ENCODE data around the gene OR5D18.
"Not testable (repeated sequence)": the region's sequence is repeated elsewhere in the genome, so short reads cannot be mapped to it uniquely, and the experiment has no call there.

Gene OR5D18

DNA sequence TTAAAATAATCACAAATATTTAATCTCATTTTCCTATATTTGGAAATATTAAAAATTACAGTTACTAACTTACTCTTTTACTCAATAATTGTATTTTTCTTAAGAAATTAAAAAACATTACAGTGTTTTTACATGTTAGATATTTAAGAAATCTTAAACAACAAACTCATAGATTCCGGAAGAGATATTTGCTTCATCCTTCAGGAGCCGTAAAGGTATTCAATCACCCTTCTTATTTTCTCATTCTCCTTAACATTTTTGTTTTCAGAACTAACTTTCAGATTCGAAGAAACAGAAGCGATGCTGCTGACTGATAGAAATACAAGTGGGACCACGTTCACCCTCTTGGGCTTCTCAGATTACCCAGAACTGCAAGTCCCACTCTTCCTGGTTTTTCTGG is at the start of gene OR5D18:
OR5D18 (plus strand) TSS at position 301 of the 400 bp plus-strand sequence; CDS start at position 301, 0 bp downstream.
- DNase-seq (ENCODE audit: low read depth) = no peak

DNA sequence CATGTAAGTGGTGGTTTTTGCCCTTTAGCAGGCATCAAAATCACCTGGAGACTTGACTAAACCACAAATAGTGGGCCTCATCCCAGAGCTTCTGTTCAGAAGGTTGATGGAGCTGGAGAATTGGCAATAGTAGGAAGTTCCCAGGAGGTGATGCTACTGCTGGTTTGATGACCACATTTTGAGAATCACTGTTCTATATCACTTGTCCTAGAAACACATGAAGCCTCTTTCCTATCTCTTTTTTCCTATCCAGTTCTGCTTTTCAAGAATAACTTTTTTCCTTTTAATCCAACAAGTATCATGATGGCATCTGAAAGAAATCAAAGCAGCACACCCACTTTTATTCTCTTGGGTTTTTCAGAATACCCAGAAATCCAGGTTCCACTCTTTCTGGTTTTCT is 46.3 kb upstream of the OR5D18 start, which contains the start of gene OR5D13:
OR5D13 (plus strand) TSS at position 301 of the 400 bp plus-strand sequence; CDS start at position 301, 0 bp downstream.
- no peak for DNase-seq (ENCODE audit: low read depth)

DNA sequence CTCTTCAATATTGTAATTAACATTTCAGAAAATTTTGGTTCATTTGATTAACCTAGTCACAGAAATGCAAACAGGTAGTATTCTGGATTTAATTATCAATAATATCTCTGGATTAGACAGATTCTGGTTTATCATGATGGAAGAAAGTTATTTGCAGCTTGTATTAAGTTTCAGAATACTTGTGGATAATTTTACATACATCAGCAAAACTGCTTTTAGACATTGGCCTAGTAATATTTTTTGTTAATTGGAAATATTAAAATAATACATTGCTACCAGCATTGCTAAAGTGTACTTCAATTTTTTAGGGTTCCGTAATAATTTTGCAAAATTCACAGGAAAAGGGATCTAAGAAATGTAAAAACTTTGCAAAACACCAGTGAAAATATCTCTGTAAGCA is 27.8 kb upstream of the OR5D18 start:
- DNase-seq (ENCODE audit: low read depth) = no peak

DNA sequence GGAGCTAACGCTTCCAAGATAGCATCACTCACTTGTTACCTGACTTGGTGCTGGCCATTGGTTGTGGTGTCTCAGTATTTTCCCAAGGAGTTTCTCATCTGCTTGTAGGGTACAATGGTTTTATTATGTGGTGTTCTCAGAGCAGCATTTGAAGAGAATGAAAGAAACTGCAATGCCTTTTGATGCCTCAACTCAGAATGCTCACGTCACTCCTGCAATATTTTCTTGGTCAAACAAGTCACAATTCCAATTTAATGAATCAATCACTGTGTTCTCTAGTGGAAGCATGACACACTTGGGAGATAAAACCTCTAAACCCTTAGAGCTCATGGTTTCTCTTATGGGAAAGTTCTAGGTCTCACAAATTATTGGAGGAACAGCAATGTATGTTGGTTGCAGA is 26.1 kb upstream of the OR5D18 start:
- DNase-seq (ENCODE audit: low read depth) = no peak

DNA sequence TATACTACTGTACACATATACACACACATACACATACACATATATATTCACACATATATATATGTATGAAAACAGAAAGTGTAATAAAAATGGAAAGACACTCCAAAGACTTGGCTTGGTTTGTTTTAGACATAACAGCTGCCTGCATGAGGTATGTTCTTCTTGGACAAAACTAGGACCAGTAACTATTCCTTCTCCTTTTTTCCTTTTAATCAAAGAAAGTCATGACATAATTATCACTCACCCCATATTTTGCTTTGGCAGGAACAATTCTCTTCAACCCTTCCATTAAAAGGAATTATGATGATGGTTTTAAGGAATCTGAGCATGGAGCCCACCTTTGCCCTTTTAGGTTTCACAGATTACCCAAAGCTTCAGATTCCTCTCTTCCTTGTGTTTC is 24.2 kb upstream of the OR5D18 start, which contains the start of gene OR5D14:
OR5D14 (plus strand) TSS at position 301 of the 400 bp plus-strand sequence; CDS start at position 301, 0 bp downstream.
- DNase-seq (ENCODE audit: low read depth) = no peak

DNA sequence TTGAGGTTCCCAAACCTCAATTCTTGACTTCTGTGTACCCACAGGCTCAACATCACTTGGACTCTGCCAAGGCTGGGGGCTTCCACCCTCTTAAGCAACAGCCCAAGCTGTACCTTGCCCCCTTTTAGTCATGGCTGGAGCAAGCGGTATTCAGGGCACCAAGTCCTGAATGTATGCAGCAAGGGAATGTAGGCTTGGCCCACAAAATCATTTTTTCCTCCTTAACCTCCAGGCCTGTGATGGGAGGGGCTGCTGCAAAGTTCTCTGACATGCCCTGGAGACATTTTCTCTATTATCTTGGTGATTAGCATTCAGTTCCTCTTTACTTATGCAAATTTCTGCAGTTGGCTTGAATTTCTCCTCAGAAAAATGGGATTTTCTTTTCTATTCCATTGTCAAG is 13.2 kb upstream of the OR5D18 start:
- no peak for DNase-seq (ENCODE audit: low read depth)

DNA sequence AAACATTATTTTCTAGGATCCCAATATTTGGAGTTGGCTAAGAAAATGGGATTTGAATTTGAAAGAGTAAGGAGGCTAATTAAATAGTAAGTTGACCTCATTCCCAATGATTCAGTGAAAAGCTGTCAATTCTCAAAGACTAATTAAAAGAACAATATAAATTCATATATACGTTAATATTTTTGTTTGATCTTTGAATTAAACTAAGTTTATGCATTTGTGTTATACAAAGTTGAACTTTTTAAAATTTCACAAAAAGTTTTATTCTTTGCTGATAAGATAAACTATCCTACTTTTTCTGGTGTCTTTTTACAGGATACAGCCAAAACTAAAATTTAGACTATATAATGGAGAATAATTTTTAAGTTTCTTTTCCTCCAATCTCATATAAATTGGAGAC is 8.4 kb upstream of the OR5D18 start, which contains the start of gene OR5L1:
OR5L1 (plus strand) TSS at position 301 of the 400 bp plus-strand sequence. CDS start 100 bp downstream, outside the sequence.
- DNase-seq (ENCODE audit: low read depth) = no peak

DNA sequence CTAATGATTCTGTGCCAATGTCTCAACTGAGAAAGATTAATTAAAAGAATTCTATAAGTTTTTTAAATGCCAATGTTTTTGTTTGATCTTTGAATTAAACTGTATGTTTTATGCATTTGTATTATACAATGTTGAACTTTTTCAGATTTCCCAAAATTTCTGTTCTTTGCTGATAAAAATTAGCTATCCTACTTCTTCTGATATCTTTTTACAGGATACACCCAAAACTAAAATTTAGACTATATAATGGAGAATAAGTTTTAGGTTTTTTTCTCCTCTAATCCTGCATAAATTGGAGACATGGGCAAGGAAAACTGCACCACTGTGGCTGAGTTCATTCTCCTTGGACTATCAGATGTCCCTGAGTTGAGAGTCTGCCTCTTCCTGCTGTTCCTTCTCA is 7.5 kb downstream of the OR5D18 start, which contains the start of gene OR5L2:
OR5L2 (plus strand) TSS at position 301 of the 400 bp plus-strand sequence; CDS start at position 301, 0 bp downstream.
- DNase-seq (ENCODE audit: low read depth) = no peak

DNA sequence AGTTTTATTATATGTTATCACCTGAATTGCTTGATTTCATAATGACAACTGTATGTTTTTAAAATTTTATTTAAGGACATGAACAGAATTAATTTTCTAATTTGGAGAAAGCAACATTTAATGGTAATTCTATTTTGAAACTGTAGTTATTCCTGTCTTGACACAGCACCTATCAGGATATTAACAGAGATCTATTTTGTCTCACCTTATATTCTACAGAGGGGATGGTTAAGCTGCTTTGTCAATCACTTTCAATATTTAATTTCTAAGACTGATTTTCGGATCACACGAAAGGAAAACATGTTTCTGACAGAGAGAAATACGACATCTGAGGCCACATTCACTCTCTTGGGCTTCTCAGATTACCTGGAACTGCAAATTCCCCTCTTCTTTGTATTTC is 19.0 kb downstream of the OR5D18 start, which contains the start of gene OR5D16:
OR5D16 (plus strand) TSS at position 301 of the 400 bp plus-strand sequence; CDS start at position 301, 0 bp downstream.
- DNase-seq (ENCODE audit: low read depth) = no peak

DNA sequence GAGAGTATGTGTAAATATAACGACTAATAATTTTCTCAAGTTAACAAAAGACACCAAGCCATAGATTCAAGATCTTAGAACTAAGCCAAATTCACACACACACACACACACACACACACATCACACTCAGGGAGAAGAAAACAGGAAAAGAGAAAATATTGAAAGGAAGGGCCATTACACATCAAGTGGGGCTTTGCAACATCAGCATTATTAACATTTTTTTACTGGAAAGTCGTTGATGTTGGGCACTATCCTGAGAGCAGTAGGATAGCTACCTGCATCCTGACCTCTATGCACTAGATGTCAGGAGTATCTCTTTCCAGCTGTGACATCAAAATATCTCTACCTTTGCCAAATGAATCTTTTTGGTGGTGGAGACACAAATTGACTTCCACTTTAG is 28.0 kb downstream of the OR5D18 start:
- no peak for DNase-seq (ENCODE audit: low read depth)

DNA sequence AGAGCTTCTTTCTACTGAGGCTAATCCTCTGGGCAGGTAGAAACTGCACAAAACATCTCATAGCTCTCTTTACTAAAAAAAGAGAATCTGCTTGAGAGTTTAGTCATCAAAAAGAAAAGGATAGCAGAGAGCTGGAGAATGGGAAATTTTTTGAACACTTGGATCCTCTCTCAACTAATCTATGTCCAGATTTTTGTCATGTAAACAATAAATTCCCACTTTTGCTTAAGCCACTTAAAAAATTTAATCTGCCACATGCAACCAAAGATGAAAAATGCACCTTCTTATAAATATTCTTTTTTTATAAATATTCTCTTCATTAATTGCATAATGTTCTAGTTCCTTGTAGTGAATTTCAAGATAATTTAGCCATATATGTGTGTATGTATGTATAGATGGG is 29.6 kb downstream of the OR5D18 start:
- no peak for DNase-seq (ENCODE audit: low read depth)

DNA sequence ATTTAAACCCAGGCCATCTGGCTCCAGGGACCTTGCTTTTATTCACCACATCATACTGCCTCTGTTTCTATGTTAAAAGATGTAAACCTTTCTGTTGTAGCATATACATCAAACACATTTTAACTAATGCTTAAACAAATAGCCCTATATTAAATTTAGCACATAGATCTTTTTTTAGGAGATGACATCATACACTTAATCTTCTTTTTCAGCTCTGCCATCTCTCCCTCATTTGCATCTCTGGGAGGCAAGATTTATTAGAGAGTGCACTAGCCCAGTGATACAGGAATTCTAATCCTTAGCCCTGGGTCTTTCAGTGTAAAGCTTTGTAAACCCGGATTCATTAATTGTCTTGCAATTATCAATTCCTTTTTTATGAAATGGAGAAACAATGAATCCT is 32.7 kb downstream of the OR5D18 start:
- no peak for DNase-seq (ENCODE audit: low read depth)

DNA sequence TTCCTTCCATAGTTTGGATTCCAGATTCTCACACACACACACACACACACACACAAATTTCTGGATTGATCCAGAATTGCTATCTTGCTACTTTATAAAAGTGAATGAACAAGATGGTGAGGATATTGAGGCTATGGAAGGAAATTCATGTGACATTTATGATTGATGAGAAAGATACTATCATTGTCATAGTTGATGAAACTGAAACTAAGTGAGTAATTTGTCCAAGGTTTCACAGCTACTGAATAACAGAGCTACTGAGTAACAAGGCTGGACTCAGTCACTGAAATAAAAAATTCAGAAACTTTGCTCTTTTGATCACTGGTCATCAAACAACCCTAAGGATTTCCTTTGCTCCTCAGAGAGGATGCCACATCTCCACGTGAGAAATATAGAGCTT is 35.3 kb downstream of the OR5D18 start:
- DNase-seq (ENCODE audit: low read depth) = no peak

DNA sequence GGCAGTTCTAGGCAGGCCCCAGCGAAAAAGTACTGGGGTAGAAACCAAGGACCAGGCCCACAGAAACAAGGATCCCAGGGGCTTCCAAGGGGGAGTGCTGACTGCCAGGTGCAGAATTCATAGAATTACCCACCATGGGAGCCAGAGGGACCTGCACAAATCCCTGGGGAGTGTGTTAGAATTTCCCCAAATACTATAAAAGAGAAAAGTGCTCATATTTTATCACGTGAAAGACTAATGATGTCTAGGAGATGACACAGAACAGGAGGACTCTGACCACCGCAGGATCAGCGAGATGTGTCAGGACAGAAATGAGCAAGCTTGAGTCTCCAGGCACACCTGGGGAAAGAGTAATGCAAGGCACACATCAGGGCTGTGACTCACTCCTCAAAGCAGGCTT is 47.9 kb downstream of the OR5D18 start:
- not testable (repeated sequence) for DNase-seq (ENCODE audit: low read depth)
